Trophoblast cell (in vitro differentiated cells and primary cell): ENCODE results near the gene TBXAS1.

Experiments used
- DNase-seq, 2 donors: peaks; one replicate each; pipeline ENCODE4 v3.0.0-alpha.2; 2016
- H2AFZ ChIP-seq: 2 replicates; pipeline ENCODE4 v1.6.1; 2013; ENCODE audit warnings: low read length, moderate library complexity, mild to moderate bottlenecking; ENCODE audit not compliant: insufficient read depth, poor library complexity
- H2AK5ac ChIP-seq: 2 replicates; pipeline ENCODE4 v1.6.1; 2013; ENCODE audit warnings: mild to moderate bottlenecking, low read length
- H2BK120ac ChIP-seq: 2 replicates; pipeline ENCODE4 v1.6.1; 2013; ENCODE audit warnings: low read length, mild to moderate bottlenecking, moderate library complexity; ENCODE audit not compliant: insufficient read depth, poor library complexity
- H2BK12ac ChIP-seq: 2 replicates; pipeline ENCODE4 v1.6.1; 2013; ENCODE audit warnings: mild to moderate bottlenecking, low read length, moderate library complexity
- H2BK5ac ChIP-seq: 2 replicates; pipeline ENCODE4 v1.6.1; 2013; ENCODE audit warnings: low read length, low read depth, moderate library complexity, mild to moderate bottlenecking; ENCODE audit not compliant: poor library complexity
- H3K14ac ChIP-seq: 2 replicates; pipeline ENCODE4 v1.6.1; 2013; ENCODE audit warnings: mild to moderate bottlenecking, low read length
- H3K18ac ChIP-seq: 2 replicates; pipeline ENCODE4 v1.6.1; 2013; ENCODE audit warnings: mild to moderate bottlenecking, low read length
- H3K23ac ChIP-seq: 2 replicates; pipeline ENCODE4 v1.6.1; 2013; ENCODE audit warnings: low read length
- H3K27ac ChIP-seq: 2 replicates; pipeline ENCODE4 v1.5.1; 2013; ENCODE audit warnings: low read depth, mild to moderate bottlenecking, inconsistent platforms, low read length, moderate library complexity
- H3K27me3 ChIP-seq: 2 replicates; pipeline ENCODE4 v1.6.1; 2013; ENCODE audit warnings: inconsistent platforms, mild to moderate bottlenecking, low read length, moderate library complexity; ENCODE audit not compliant: insufficient read depth
- H3K36me3 ChIP-seq, 2 experiments: 1 replicate in 1 of 2; 2 replicates in 1 of 2; pipeline ENCODE4 v1.6.1; 2013; ENCODE audit warnings: low read length in 2 of 2, mild to moderate bottlenecking in 2 of 2, moderate library complexity in 1 of 2; ENCODE audit not compliant: insufficient read depth in 2 of 2, control insufficient read depth in 1 of 2
- H3K4ac ChIP-seq: 2 replicates; pipeline ENCODE4 v1.6.1; 2013; ENCODE audit warnings: low read depth, mild to moderate bottlenecking, low read length, moderate library complexity
- H3K4me1 ChIP-seq, 2 experiments: 1 replicate in 1 of 2; 2 replicates in 1 of 2; pipeline ENCODE4 v1.6.1; 2013; ENCODE audit warnings: low read length in 2 of 2, mild to moderate bottlenecking in 2 of 2, moderate library complexity in 1 of 2; ENCODE audit not compliant: insufficient read depth in 2 of 2, control insufficient read depth in 1 of 2
- H3K4me2 ChIP-seq: 2 replicates; pipeline ENCODE4 v1.6.1; 2013; ENCODE audit warnings: inconsistent platforms, mild to moderate bottlenecking, low read length, moderate library complexity
- H3K4me3 ChIP-seq: 2 replicates; pipeline ENCODE4 v1.5.1; 2013; ENCODE audit warnings: mild to moderate bottlenecking, low read depth, low read length, inconsistent platforms
- H3K79me1 ChIP-seq: one replicate; pipeline ENCODE4 v1.6.1; 2013; ENCODE audit warnings: low read length
- H3K79me2 ChIP-seq: 2 replicates; pipeline ENCODE4 v1.6.1; 2013; ENCODE audit warnings: low read length, mild to moderate bottlenecking; ENCODE audit not compliant: control insufficient read depth, insufficient read depth, poor library complexity
- H3K9ac ChIP-seq: 2 replicates; pipeline ENCODE4 v1.6.1; 2013; ENCODE audit warnings: mild to moderate bottlenecking, low read length
- H3K9me3 ChIP-seq: 2 replicates; pipeline ENCODE4 v1.6.1; 2013; ENCODE audit warnings: low read depth, mild to moderate bottlenecking, control low read depth, inconsistent platforms, low read length; ENCODE audit not compliant: insufficient read depth
- H4K12ac ChIP-seq: 2 replicates; pipeline ENCODE4 v1.6.1; 2013; ENCODE audit warnings: low read depth, mild to moderate bottlenecking, low read length, moderate library complexity
- H4K8ac ChIP-seq: 2 replicates; pipeline ENCODE4 v1.6.1; 2013; ENCODE audit warnings: low read depth, mild to moderate bottlenecking, low read length, moderate library complexity
- H4K91ac ChIP-seq: one replicate; pipeline ENCODE4 v1.6.1; 2013; ENCODE audit warnings: low read depth, mild to moderate bottlenecking, low read length, moderate library complexity
- WGBS: extraction: QIAGEN DNeasy Blood & Tissue Kit; methylation state at CpG from one replicate; pipeline ENCODE4 v1.1.7; 2013; ENCODE audit warnings: missing lambda C conversion rate; ENCODE audit not compliant: insufficient read length, insufficient coverage; ENCODE audit errors: extremely low coverage; 5-methylcytosine and 5-hydroxymethylcytosine counted together

The TBXAS1 gene

GRCh38 chr7:139846297-139846696, 17.2 kb downstream of the TBXAS1 start:
- H3K27me3 ChIP-seq, result no peaks in the 10 kb centered on the region
- no CpG with 5 or more reads among the region's 4 CpGs for WGBS
- no peak overlapping the region for H4K91ac ChIP-seq
- H4K12ac ChIP-seq, result no peak overlapping the region
- no peak overlapping the region for H3K14ac ChIP-seq
- H3K79me1 ChIP-seq, result no peaks in the 10 kb centered on the region
- H3K4ac ChIP-seq, result no peak overlapping the region
- no peaks in the 10 kb centered on the region for H3K36me3 ChIP-seq
- H2BK5ac ChIP-seq, result no peak overlapping the region
- no peak for DNase-seq
- H3K9me3 ChIP-seq, result peaks cover 1% of the 10 kb centered on the region
- H3K4me1 ChIP-seq, result no peaks in the 10 kb centered on the region
- H3K79me2 ChIP-seq, result no peaks in the 10 kb centered on the region
- no peak overlapping the region for H3K4me2 ChIP-seq
- H4K8ac ChIP-seq, result no peak overlapping the region
- H2AK5ac ChIP-seq, result no peak overlapping the region
- no peak overlapping the region for H3K18ac ChIP-seq
- H2AFZ ChIP-seq, result no peak overlapping the region
- H3K9ac ChIP-seq, result no peak overlapping the region
- no peak overlapping the region for H2BK120ac ChIP-seq
- H3K4me3 ChIP-seq, result no peak overlapping the region
- no peak overlapping the region for H3K27ac ChIP-seq
- H3K23ac ChIP-seq, result no peak overlapping the region
- no peak overlapping the region for H2BK12ac ChIP-seq

- H3K9ac ChIP-seq, result no peak overlapping the region
- no peak overlapping the region for H2AFZ ChIP-seq
- H3K27ac ChIP-seq, result no peak overlapping the region
- H2BK5ac ChIP-seq, result no peak overlapping the region
- H3K18ac ChIP-seq, result no peak overlapping the region
- H3K27me3 ChIP-seq, result no peaks in the 10 kb centered on the region
- no peak for DNase-seq
- no peak overlapping the region for H2BK12ac ChIP-seq
- H3K14ac ChIP-seq, result no peak overlapping the region
- no peaks in the 10 kb centered on the region for H3K79me1 ChIP-seq
- WGBS, result no CpG with 5 or more reads among the region's 2 CpGs
- H4K8ac ChIP-seq, result no peak overlapping the region
- no peak overlapping the region for H2BK120ac ChIP-seq
- H3K79me2 ChIP-seq, result no peaks in the 10 kb centered on the region
- H3K4ac ChIP-seq, result no peak overlapping the region
- no peaks in the 10 kb centered on the region for H3K4me1 ChIP-seq
- no peaks in the 10 kb centered on the region for H3K36me3 ChIP-seq
- no peak overlapping the region for H4K12ac ChIP-seq
- no peaks in the 10 kb centered on the region for H3K9me3 ChIP-seq
- H3K23ac ChIP-seq, result no peak overlapping the region
- no peak overlapping the region for H3K4me3 ChIP-seq
- no peak overlapping the region for H3K4me2 ChIP-seq
- H4K91ac ChIP-seq, result no peak overlapping the region
- no peak overlapping the region for H2AK5ac ChIP-seq
These were observed 19.2 kb downstream of the TBXAS1 start for GRCh38 chr7:139848274-139848673.

- no peak overlapping the region for H2BK5ac ChIP-seq
- no peaks in the 10 kb centered on the region for H3K27me3 ChIP-seq
- H3K4ac ChIP-seq, result no peak overlapping the region
- no peak overlapping the region for H3K27ac ChIP-seq
- no peaks in the 10 kb centered on the region for H3K9me3 ChIP-seq
- H3K79me1 ChIP-seq, result no peaks in the 10 kb centered on the region
- H2AFZ ChIP-seq, result no peak overlapping the region
- H2BK120ac ChIP-seq, result no peak overlapping the region
- H4K12ac ChIP-seq, result no peak overlapping the region
- H3K18ac ChIP-seq, result no peak overlapping the region
- no peak overlapping the region for H4K91ac ChIP-seq
- H2AK5ac ChIP-seq, result no peak overlapping the region
- H3K4me2 ChIP-seq, result no peak overlapping the region
- H3K36me3 ChIP-seq, result no peaks in the 10 kb centered on the region
- no CpG with 5 or more reads among the region's 3 CpGs for WGBS
- H4K8ac ChIP-seq, result no peak overlapping the region
- DNase-seq, result no peak
- no peaks in the 10 kb centered on the region for H3K4me1 ChIP-seq
- H3K4me3 ChIP-seq, result no peak overlapping the region
- H3K79me2 ChIP-seq, result no peaks in the 10 kb centered on the region
- no peak overlapping the region for H2BK12ac ChIP-seq
- no peak overlapping the region for H3K9ac ChIP-seq
- no peak overlapping the region for H3K14ac ChIP-seq
- no peak overlapping the region for H3K23ac ChIP-seq
These were observed 21.8 kb downstream of the TBXAS1 start for GRCh38 chr7:139850906-139851305.

GRCh38 chr7:139851770-139852481, 22.9 kb downstream of the TBXAS1 start:
- Histone ChIP-seq H3K79me1 (no peaks in the 10 kb centered on the region), H3K14ac (no peak overlapping the region), H2BK5ac (no peak overlapping the region), H3K23ac (no peak overlapping the region), H3K4me2 (no peak overlapping the region), H2BK12ac (no peak overlapping the region), H2BK120ac (no peak overlapping the region), H4K91ac (no peak overlapping the region), H3K4ac (no peak overlapping the region), H3K9ac (no peak overlapping the region), H3K4me3 (no peak overlapping the region), H3K79me2 (no peaks in the 10 kb centered on the region), H4K12ac (no peak overlapping the region), H3K27ac (no peak overlapping the region), H2AFZ (no peak overlapping the region), H3K27me3 (no peaks in the 10 kb centered on the region), H4K8ac (no peak overlapping the region), H3K4me1 (no peaks in the 10 kb centered on the region), H3K9me3 (no peaks in the 10 kb centered on the region), H3K36me3 (no peaks in the 10 kb centered on the region), H3K18ac (no peak overlapping the region), H2AK5ac (no peak overlapping the region)
- no CpG with 5 or more reads among the region's 4 CpGs for WGBS
- DNase-seq, result no peak
